GM21717 (cell line): ENCODE data around the gene TMEM186.
"Not testable (repeated sequence)": the region's sequence is repeated elsewhere in the genome, so short reads cannot be mapped to it uniquely, and the experiment has no call there.

Source experiments
- ATAC-seq: cut with Tn5 transposase; IDR thresholded peaks from one replicate; pipeline ENCODE4 v1.9.1; 2021; ENCODE audit warnings: mild to moderate bottlenecking, moderate library complexity; ENCODE audit not compliant: unreplicated experiment

Gene TMEM186

DNA sequence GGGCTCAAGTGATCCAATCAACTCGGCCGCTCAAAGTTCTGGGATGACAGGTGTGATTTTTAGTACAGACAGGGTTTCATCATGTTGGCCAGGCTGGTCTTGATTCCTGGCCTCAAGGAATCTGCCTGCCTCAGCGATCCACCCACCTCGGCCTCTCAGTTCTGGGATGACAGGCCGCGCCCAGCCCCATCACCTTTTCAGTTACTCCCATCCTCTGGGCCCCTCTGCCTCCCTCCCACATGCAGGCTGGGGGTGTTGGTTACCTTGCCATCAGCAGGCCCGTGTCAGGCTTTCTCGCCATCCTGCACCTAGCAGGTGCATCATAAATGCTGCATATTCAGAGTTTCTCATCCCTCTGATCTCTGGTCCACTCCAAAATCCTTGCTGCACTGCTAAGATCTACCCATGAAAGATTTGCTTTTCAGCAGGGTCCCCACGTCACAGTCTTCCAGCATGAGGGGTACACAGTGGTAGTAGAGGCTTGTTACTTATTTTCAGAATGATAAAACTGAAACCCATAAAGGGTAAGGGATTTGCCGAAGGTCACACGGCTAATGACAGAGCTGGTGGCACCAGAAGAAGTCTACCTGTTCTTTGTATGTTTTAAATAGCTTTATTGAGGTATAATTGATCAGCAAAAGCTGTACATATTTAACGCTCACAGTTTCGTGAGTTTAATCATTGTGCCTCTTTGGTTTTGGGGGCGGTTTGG is 16.8 kb upstream of the TMEM186 start:
- ATAC-seq: no peak

DNA sequence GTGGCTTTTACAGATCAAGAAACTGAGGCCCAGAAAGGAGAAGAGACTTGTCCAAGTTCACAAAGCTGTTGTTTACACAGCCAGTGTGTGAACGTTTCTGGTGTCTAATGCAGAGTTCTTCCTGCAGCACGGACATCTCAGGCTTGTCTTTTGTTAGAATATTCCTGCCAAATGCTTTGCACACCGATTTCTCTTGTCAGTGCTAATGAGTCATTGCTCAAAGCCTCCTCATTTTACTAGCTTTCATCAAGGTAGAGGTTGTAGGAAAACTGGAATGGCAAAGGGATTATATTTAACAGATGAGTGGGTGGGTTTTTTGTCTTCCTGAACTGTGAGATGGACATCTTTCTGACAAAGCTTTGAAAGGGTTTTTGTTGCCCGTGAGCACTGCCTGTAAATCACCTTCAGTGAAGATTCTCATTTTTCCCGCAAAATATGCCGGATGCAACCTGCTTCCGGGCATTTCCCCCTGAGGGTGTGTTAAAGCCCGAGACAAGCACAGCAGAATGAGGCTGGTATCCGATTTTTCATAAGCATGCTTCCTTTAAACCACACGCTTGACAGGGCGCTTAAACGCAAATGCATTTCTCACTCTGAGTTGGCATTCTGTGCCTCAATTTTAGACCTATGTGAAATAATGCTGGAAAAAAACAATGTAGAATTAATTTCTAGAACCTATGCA is 14.9 kb upstream of the TMEM186 start:
- ATAC-seq: no peak

DNA sequence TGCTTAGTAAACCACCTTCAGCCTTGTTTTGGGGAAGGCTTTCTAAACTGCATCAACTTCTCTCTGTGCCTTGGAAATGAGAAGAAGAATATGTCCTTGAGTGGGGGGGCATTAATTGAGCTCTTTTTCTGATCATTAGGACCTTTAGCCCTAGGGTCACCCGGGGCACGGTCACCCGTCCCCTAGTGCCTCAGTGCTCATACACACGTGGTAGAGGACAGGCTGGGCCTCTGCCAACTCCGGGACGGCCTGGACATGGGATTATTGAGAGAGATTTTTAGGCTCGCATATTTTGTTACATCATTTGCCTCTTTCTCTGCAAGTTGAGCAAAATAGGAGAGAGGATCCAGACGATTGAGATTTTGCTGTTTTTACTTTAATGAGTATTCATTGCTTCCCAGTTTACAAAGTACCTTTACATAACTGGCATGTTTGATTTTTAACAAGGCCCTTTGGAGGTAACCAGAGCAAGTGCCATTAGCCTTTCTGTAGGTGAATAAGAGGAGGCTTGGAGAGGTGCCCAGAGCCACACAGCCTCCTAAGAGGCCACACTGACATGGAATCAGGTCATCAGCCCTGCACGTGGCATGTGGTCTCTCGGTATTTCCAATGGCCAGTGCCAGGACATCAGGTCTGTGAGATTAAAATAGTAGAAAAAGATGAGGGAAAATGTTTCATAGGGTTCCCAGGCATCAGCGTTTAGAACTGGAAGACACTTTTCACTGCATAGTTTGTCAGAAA is 11.3 kb upstream of the TMEM186 start:
- no peak for ATAC-seq

DNA sequence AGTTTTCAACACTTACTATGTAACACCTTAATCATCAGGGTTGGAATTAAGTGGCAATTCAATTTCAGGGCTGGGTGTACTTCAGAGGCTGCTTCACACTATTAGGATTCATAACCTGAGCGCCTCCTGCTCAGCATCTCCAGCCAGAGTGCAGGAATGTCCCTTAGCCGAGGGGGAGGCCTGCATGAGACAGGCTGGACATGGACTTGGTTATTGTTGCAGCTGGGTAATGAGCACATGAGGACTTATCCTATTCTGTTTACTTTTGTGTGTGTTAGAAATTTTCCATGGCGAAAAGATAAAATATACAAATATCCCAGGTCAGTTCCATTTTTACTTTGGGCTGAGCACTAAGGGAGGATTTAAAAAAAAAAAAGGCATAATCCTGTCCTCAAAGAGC is 10.6 kb upstream of the TMEM186 start:
- no peak for ATAC-seq

DNA sequence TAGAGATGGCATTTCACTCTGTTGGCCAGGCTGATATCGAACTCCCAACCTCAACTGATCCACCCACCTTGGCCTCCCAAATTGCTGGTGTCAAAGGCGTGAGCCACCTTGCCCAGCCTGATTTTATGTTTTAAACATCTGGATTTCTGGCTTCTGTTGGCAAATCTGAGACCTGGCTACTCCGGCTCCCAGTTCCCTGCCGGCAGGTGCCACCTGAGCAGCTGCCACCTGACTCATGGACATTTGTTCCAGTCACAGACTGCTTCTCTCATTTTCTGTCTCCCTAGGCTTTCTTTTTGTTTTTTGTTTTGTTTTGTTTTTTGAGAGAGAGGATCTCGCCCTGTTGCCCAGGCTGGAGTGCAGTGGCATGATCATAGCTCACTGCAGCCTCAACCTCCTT is 9.8 kb upstream of the TMEM186 start:
- ATAC-seq: no peak

DNA sequence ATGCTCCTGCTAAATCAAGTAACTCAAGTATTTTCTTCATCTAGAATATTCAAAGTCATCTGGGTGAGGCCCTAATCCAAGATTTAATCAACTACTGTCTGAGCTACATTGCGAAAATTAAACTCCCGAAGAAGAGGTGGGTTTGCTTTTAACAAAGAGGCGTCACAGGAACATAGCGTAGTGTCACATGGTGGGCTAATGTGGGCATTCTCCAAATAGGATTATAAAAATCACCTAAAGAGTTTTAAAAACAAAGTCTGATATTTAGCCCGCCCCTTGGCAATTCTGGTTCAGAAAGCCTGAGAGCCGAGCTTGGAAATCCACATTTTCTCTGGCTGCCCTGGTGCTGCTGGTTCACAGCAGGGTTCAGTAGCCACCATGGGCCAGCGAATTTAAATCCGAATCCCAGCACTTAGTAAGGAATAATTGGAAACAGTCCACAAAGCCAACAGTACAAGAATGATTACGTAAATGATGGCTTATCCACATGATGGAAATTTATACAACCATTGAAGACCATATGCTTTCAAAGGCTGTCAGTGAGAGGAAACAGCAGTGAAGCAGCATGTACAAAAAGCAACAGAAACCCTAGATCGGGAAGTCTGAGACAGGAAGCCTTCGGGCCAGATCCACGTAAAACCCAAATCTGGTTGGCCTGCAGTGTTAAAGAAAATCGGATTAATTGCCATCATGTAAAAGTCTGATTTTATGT is 9.0 kb upstream of the TMEM186 start:
- no peak for ATAC-seq

DNA sequence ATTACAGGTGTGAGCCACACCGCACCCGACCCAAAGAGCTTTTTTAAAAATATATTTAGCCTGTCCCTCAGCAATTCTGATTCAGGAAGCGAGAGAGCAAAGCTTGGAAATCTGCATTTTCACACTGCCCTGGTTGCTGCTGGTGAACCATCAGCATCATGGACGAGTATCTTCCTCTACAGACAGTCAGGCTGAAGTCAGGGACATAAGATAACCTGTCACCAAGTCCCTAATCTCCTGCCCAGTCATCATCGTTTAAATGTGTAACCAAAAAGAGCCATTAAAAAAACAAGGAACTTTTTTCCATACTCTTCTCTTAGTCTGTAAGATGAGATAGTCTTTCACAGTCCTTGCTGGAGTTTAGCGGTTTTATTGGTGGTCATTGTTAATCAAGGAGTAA is 6.9 kb upstream of the TMEM186 start:
- ATAC-seq: no peak

DNA sequence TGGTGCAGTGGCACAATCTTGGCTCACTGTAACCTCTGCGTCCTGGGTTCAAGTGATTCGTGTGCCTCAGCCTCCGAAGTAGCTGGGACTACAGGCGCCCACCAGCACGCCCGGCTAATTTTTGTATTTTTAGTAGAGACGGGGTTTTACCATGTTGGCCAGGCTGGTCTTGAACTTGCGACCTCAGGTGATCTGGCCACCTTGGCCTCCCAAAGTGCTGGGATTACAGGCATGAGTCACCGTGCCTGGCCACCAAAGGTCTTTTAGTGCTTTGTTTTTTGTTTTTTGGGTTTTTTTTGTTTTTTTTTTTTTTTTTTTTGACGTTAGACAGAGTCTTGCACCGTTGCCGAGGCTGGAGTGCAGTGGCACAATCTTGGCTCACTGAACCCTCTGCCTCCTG is 6.3 kb upstream of the TMEM186 start:
- not testable (repeated sequence) for ATAC-seq

DNA sequence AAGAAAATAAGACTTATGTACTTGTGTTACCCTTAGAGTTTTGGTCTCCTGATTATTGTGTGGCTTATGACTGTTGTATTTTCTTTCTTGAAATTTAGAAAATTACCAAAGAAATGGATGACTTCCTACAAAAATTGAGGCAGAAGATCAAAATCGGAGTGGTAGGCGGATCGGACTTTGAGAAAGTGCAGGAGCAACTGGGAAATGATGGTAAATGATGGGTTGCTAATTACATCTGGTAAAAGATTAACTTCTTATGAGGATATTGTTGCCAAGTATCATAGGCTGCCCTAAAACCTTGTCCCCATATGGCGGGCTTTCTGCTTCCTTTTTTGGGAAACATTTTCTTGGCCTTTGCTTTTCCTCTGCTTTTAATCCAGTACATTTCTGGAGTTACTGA is 4.3 kb upstream of the TMEM186 start:
- no peak for ATAC-seq

DNA sequence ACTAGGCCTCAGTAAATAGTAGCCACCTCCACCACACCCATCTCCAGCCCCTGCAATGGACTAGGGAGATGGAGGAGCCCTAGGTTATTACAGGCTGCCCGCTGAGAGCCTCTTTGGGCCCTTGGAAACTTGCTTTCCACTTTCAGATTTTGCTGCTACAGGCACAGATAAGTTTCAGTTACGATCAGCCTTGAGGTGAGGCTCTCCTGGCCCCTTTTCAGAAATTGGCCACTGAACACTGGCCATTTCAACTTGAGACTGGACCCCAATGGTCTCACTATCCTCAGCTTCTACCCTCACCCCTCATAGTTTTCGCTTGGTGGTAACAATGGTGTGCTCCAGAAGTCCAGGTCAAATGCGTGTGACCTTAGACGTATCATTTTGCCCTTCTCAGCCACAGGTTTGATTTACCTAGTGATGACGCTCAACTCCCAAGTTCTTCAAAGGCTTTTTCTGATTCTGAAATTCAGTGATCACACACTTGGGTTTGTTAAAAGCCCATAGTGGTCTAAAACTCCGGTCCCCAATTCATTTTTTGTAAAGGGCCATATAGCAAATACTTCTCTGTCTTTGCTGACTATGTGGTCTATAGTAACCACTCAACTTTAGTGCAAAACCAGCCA is 1.2 kb upstream of the TMEM186 start:
- ATAC-seq: no peak

DNA sequence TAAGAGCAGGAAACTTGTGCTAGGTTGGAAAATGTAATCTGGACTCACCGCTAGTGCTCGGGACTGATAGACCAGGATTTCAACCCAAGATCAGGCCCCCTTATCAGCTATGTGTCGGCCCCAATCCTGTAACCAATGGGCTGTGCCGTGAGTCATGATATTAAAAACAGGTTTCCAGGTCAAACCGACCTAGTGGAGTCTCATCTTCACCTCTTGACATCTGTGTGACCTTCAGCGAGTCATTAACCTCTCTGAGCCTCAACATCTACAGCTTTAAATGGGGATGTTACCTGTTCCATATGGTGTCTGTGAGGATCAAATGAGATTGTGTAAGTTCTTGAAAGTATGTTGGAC is 712 bp upstream of the TMEM186 start:
- ATAC-seq: no peak

DNA sequence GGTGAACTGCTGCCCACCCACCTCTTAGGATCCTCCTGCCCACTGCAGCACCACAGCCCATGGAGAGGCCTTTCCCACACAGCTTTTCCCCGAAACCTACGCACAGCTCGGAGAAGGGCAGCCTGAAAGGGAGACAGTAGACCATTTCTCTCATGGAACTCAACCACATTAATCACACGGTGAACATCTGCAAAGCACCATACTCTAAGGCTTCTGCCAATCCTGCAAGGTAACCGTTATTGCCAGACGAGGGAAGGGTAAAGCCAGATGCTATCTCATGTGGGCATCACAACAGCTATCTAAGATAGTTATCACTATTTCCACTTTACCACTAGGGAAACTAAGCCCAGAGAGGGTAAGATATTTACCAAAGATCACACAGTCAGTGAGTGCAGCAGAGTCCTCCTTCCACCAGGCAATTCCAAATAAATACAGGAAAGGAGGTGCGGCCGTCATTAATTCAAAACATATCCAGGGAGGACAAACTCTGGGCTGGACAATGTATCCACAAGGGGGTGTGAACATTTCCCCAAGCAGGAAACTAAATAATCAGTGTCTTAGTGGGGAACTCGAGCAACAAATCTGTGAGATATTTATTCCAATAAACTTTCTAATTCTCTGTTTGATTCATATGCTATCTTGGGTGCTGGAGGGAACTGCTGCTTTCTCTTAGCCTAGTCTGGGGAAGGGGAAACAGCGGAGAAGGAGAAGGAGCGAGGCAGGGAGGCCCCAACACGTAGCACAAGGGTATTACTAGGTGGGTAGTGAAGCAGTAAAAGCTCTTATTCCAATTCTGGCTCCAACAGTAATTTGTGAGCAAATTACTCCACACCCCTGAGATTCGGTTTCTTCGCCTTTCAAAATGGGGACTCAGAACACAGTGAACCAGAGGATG is 723 bp downstream of the TMEM186 start:
- no peak for ATAC-seq

DNA sequence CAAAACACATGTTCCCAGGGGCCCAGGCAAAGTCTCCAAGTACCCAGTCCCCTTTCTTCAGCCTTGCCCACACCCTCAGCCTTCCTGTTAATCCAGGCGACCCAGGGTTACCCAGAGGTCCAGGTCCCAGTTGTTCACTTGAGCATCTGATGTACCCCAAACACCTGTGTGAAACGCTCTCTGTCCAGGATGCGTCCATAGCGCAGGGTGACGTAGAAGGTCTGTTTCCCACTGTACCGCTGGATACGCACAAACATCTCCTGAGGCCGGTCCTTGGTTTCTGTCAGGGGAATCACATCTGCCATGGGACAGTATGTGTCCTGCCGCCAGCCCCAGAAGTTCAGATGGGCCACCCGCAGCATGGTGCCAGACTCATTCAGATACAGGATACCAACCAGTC is 1.6 kb downstream of the TMEM186 start:
- ATAC-seq: no peak

DNA sequence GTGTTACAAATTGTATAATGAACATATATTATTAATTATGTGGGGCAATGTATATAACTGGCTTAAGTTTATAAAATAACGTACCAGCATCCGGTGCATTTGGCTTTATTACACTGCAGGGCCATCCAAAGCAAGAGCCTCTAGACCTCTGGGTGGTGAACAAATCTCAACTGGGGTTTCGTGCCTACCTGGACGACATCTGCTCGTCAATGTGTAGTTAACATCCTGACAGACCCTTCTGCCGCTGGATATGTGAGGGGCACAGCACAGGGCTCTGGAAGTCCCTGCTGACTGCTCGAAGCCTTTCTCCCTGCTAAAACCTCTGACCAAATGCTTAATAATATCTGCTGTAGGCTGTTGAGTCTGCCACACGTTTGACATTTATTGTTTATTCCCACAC is 2.3 kb downstream of the TMEM186 start:
- ATAC-seq: no peak

DNA sequence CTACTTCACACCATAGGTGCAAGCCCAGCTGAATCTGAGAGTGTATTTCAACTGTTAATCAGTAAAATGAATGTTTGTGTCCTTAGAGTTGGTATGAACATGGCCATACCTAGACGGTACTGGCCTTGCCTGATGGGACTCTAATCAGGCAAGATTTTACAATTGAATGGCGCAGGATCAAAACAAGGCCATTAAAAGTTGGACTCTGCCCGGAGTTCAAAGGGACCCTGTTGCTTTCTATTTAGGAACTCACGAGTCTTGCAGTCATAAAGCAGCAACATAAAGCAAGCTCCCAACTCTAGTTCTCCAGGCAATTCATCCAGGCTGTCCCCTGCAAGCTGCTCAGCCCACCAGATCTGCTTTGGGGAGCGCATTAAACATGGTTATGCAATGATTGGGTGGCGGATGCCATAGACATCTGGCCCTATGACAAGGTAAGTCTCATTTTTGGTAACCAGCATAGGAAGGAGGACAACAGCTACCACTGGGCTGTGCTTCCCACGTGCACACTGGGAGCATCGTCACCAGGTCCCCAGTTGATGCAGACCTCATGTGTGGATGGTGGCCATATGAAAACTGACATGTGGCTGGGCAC is 8.8 kb downstream of the TMEM186 start:
- ATAC-seq: no peak

DNA sequence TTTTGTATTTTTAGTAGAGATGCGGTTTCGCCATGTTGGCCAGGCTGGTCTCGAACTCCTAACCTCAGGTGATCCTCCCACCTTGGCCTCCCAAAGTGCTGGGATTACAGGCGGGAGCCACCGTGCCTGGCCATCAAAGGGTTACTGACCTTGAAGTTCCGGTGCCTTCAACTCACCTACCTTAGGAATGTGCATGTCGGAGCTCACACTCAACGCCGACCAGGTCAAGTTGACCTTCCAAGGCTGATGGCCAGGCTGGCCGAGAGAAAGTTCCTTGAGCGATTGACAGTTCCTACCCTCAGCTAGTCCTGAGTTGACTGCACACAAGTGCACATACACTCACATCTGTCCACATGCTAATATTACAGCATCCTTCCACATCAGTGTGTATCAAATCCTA is 11.1 kb downstream of the TMEM186 start:
- ATAC-seq: not testable (repeated sequence)

DNA sequence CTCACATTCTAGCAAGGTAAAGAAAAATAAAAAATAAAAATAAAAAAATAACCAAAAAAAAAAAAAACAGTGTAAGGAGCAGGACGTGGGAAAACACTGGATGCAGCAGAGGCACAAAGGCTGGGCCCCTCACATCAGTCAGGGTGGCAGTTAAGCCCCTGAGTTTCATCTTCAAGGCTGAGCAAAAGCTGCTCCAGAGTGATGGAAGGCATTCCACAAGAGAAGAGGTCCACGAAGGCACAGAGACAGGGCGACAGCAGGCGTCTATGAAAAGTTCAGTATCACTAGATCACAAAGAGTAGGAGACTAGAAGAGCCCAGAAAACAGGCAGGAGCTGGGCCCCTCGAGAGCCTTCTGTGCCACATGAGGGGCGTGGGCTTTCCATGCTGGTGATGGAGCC is 12.0 kb downstream of the TMEM186 start:
- no peak for ATAC-seq

DNA sequence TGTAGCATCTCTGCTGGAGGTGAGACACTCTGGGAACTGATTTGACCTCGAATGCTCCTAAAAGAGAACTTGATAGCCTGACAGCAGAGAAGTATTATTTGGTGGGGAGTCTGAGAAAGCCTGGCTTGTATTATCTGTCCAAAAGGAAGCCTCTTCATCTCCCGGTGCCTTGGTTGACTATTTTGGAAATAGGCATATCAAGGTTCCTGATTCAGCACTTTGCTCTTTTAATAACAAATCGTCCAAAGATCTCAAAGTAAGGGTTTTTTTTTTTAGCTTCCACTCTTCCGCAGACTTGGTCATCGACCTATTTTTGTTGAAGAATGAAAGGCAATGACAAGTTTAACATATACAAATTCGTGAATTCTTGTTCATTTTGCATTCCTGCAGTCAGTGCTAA is 14.8 kb downstream of the TMEM186 start:
- ATAC-seq: no peak

DNA sequence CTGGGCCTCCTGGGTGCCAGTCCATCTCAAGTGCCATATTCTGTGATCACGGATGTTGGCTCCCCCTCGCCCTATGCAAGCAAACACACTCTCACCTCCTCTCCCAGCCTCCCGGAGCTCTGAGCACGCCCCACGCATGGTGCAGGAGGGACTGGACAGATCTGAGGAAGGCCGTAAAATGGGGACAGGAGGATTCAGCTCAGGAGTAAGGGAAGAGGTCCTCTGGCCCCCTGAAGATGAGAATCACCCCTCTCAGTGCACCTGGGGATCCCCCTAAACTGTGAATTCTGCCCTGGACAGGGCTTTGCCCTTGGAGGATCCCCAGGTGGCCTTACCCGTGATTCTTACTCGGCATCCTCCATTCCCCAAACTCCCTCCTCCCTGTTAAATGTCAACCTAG is 15.6 kb downstream of the TMEM186 start:
- no peak for ATAC-seq

DNA sequence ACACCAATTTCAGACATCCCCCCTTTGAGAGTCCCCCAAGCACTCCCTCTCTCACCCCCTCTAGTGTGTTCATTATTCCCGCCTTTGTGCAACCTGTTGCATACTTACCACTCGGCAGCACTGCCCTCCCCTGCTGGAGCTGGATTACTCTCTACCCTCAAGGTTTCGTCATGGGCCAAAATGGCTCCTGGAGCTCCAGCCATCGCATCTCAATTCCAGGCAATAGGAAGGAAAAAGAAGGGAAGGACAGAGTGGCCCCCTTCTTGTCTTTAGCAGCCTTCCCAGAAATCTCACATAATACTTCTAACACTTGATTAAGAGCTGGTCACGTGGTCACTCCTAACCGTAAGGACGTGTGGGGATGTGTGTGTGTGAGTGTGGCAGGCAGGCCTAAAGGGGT is 20.2 kb downstream of the TMEM186 start:
- no peak for ATAC-seq
